H9 (cell line): ENCODE results near the gene LZTS3. TPM values are rescaled to one million over a fixed set of nuclear protein-coding genes. Genes with fewer than 3 reads are reported as not detected.
"Not testable (repeated sequence)": the region's sequence is repeated elsewhere in the genome, so short reads cannot be mapped to it uniquely, and the experiment has no call there.

Source experiments
- DNase-seq: peaks from one replicate; pipeline ENCODE4 v3.0.0-alpha.2; 2017
- H2AFZ ChIP-seq: one replicate; pipeline ENCODE4 v1.6.1; 2013; ENCODE audit warnings: mild to moderate bottlenecking, low read length, control low read depth, moderate library complexity
- H2AK5ac ChIP-seq: 2 replicates; pipeline ENCODE4 v1.6.1; 2013; ENCODE audit warnings: low read length, control low read depth, mixed read lengths; ENCODE audit not compliant: insufficient read length
- H2BK120ac ChIP-seq: one replicate; pipeline ENCODE4 v1.6.1; 2013; ENCODE audit warnings: low read depth, mild to moderate bottlenecking, low read length, control low read depth, inconsistent platforms; ENCODE audit not compliant: poor library complexity, severe bottlenecking
- H2BK12ac ChIP-seq: 2 replicates; pipeline ENCODE4 v1.6.1; 2013; ENCODE audit warnings: low read length, control low read depth, mixed read lengths, low read depth; ENCODE audit not compliant: insufficient read length
- H2BK15ac ChIP-seq: 2 replicates; pipeline ENCODE4 v1.6.1; 2013; ENCODE audit warnings: low read depth, low read length, control low read depth
- H2BK20ac ChIP-seq: one replicate; pipeline ENCODE4 v1.6.1; 2013; ENCODE audit warnings: low read depth, mild to moderate bottlenecking, low read length, control low read depth, inconsistent platforms; ENCODE audit not compliant: poor library complexity, severe bottlenecking
- H2BK5ac ChIP-seq: 2 replicates; pipeline ENCODE4 v1.6.1; 2013; ENCODE audit warnings: low read length, control low read depth, mixed read lengths; ENCODE audit not compliant: insufficient read length
- H3K14ac ChIP-seq: 2 replicates; pipeline ENCODE4 v1.6.1; 2013; ENCODE audit warnings: low read length, control low read depth; ENCODE audit not compliant: insufficient read depth
- H3K18ac ChIP-seq: 2 replicates; pipeline ENCODE4 v1.6.1; 2013; ENCODE audit warnings: low read depth, mild to moderate bottlenecking, mixed read lengths, low read length, control low read depth; ENCODE audit not compliant: insufficient read length
- H3K23ac ChIP-seq: 2 replicates; pipeline ENCODE4 v1.6.1; 2013; ENCODE audit warnings: low read length, control low read depth, mixed read lengths, low read depth; ENCODE audit not compliant: insufficient read length
- H3K23me2 ChIP-seq: 2 replicates; pipeline ENCODE4 v1.6.1; 2013; ENCODE audit warnings: low read depth, mild to moderate bottlenecking, mixed read lengths, low read length, control low read depth; ENCODE audit not compliant: insufficient read length, poor library complexity, severe bottlenecking
- H3K27ac ChIP-seq: 2 replicates; pipeline ENCODE4 v1.5.1; 2013; ENCODE audit warnings: low read length, control low read depth, mixed read lengths, low read depth; ENCODE audit not compliant: insufficient read length
- H3K27me3 ChIP-seq: 2 replicates; pipeline ENCODE4 v1.6.1; 2013; ENCODE audit warnings: low read length, control low read depth, inconsistent platforms; ENCODE audit not compliant: insufficient read depth
- H3K4ac ChIP-seq: 2 replicates; pipeline ENCODE4 v1.6.1; 2013; ENCODE audit warnings: low read depth, mild to moderate bottlenecking, control low read depth, inconsistent platforms, low read length, moderate library complexity
- H3K4me1 ChIP-seq: 2 replicates; pipeline ENCODE4 v1.6.1; 2013; ENCODE audit warnings: low read length, control low read depth, inconsistent platforms; ENCODE audit not compliant: insufficient read depth
- H3K4me2 ChIP-seq: 2 replicates; pipeline ENCODE4 v1.6.1; 2013; ENCODE audit warnings: low read length, control low read depth, mixed read lengths; ENCODE audit not compliant: insufficient read length, insufficient read depth
- H3K56ac ChIP-seq: 2 replicates; pipeline ENCODE4 v1.6.1; 2013; ENCODE audit warnings: low read depth, mild to moderate bottlenecking, mixed read lengths, low read length, control low read depth; ENCODE audit not compliant: insufficient read length
- H3K79me1 ChIP-seq: 2 replicates; pipeline ENCODE4 v1.6.1; 2013; ENCODE audit warnings: low read depth, mild to moderate bottlenecking, moderate library complexity, low read length, control low read depth, inconsistent platforms; ENCODE audit not compliant: insufficient read depth, poor library complexity, severe bottlenecking
- H3K79me2 ChIP-seq: 2 replicates; pipeline ENCODE4 v1.6.1; 2013; ENCODE audit warnings: low read length, control low read depth, inconsistent platforms; ENCODE audit not compliant: insufficient read depth
- H3K9ac ChIP-seq: 2 replicates; pipeline ENCODE4 v1.6.1; 2013; ENCODE audit warnings: low read length, control low read depth, mixed read lengths; ENCODE audit not compliant: insufficient read length; ENCODE audit errors: extremely low read depth
- H3K9me3 ChIP-seq: one replicate; pipeline ENCODE4 v1.6.1; 2013; ENCODE audit warnings: low read depth, low read length, inconsistent platforms; ENCODE audit not compliant: control insufficient read depth
- H3T11ph ChIP-seq: one replicate; pipeline ENCODE4 v1.6.1; 2013; ENCODE audit warnings: mild to moderate bottlenecking, low read length, control low read depth, inconsistent platforms
- H4K20me1 ChIP-seq: one replicate; pipeline ENCODE4 v1.6.1; 2013; ENCODE audit not compliant: control insufficient read depth, insufficient read length, insufficient read depth
- H4K5ac ChIP-seq: 2 replicates; pipeline ENCODE4 v1.6.1; 2013; ENCODE audit warnings: low read depth, mild to moderate bottlenecking, mixed read lengths, low read length, control low read depth; ENCODE audit not compliant: insufficient read length
- H4K8ac ChIP-seq: replicated peaks from 2 replicates; pipeline ENCODE4 v1.6.1; 2013; ENCODE audit warnings: low read length, control low read depth, mixed read lengths, low read depth; ENCODE audit not compliant: insufficient read length
- H4K91ac ChIP-seq: 2 replicates; pipeline ENCODE4 v1.6.1; 2013; ENCODE audit warnings: low read depth, mild to moderate bottlenecking, moderate library complexity, mixed read lengths, low read length, control low read depth; ENCODE audit not compliant: insufficient read length
- H3K27ac Mint-ChIP-seq, 3 experiments: 2 replicates in 2 of 3; 3 replicates in 1 of 3; pipeline ENCODE4 v1.8.0; 2020 to 2021; ENCODE audit warnings: mixed read lengths in 3 of 3, mild to moderate bottlenecking in 1 of 3, moderate library complexity in 1 of 3
- H3K27me3 Mint-ChIP-seq: 2 replicates; pipeline ENCODE4 v1.8.0; 2021; ENCODE audit warnings: low read depth, mild to moderate bottlenecking, moderate library complexity, mixed read lengths
- H3K36me3 Mint-ChIP-seq, 3 experiments: 2 replicates in 2 of 3; 3 replicates in 1 of 3; pipeline ENCODE4 v1.8.0; 2020 to 2021; ENCODE audit warnings: low read depth in 3 of 3, mixed read lengths in 3 of 3; ENCODE audit not compliant: insufficient read depth in 1 of 3
- H3K4me1 Mint-ChIP-seq, 2 experiments: 2 replicates each; pipeline ENCODE4 v1.8.0; 2020; ENCODE audit warnings: mixed read lengths in 2 of 2
- H3K4me3 Mint-ChIP-seq, 2 experiments: 2 replicates in 1 of 2; 3 replicates in 1 of 2; pipeline ENCODE4 v1.8.0; 2020 to 2021; ENCODE audit warnings: mild to moderate bottlenecking in 2 of 2, mixed read lengths in 2 of 2, moderate library complexity in 1 of 2
- H3K9me3 Mint-ChIP-seq, 2 experiments: 2 replicates in 1 of 2; 3 replicates in 1 of 2; pipeline ENCODE4 v1.8.0; 2020; ENCODE audit warnings: mild to moderate bottlenecking in 2 of 2, mixed read lengths in 2 of 2, moderate library complexity in 1 of 2
- WGBS: extraction: QIAGEN DNeasy Blood & Tissue Kit; methylation state at CpG from one replicate; pipeline ENCODE4 v1.1.7; 2013; ENCODE audit warnings: missing lambda C conversion rate, low lambda C conversion rate, mixed read lengths; ENCODE audit not compliant: insufficient read length; ENCODE audit errors: extremely low coverage; 5-methylcytosine and 5-hydroxymethylcytosine counted together
- total RNA-seq: library from RNA; stranded (reverse); gene quantifications from 2 replicates; pipeline ENCODE4 v1.2.1, GENCODE V29; 2021
- TF ChIP-seq, protein P1 (sequence below): fragments of 200-600 bp; sonication (generic); conservative IDR thresholded peaks from 3 replicates; pipeline ENCODE4 v1.8.0; 2021; ENCODE audit warnings: antibody characterized with exemption, mild to moderate bottlenecking

LZTS3 gene
- total RNA-seq, 1 experiment from 2014 or later: 20.8 TPM

DNA sequence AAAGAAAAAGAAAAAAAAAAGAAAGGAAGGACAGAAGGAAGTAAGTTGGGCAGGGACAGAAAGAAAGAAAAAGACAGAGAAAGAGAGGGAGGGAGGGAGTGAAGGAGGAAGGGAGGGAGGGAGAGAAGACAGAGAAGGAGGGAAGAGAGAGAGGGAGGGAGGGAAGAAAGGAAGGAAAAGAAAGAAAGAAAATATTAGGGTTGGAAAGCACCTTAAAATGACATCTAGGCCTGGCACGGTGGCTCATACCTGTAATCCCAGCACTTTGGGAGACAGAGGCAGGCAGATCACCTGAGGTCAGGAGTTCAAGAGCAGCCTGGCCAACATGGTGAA, 46.9 kb downstream of the LZTS3 start:
- Histone ChIP-seq H2BK20ac (no peak overlapping the region), H2AFZ (no peak overlapping the region), H4K8ac (no peak overlapping the region), H4K91ac (no peak overlapping the region), H3K23me2 (no peaks in the 10 kb centered on the region), H2BK12ac (no peak overlapping the region), H4K5ac (no peak overlapping the region), H3K79me2 (no peaks in the 10 kb centered on the region), H3K4ac (no peak overlapping the region), H3K9me3 (peaks cover 6% of the 10 kb centered on the region), H3K9ac (no peak overlapping the region), H3K4me2 (no peak overlapping the region), H3T11ph (no peak overlapping the region), H3K56ac (no peak overlapping the region), H3K23ac (no peak overlapping the region), H2BK15ac (no peak overlapping the region), H2AK5ac (no peak overlapping the region), H3K27me3 (no peaks in the 10 kb centered on the region), H3K14ac (no peak overlapping the region), H3K27ac (no peak overlapping the region), H4K20me1 (no peaks in the 10 kb centered on the region), H2BK5ac (no peak overlapping the region), H3K18ac (no peak overlapping the region), H2BK120ac (no peak overlapping the region), H3K4me1 (no peaks in the 10 kb centered on the region), H3K79me1 (no peaks in the 10 kb centered on the region)
- no CpG with 5 or more reads among the region's 1 CpG for WGBS
- Mint-ChIP-seq H3K27me3 (peaks cover 2% of the 10 kb centered on the region), H3K36me3 (peaks cover 34 to 45% (median 41%) of the 10 kb centered on the region in 3 experiments), H3K4me3 (no peak overlapping the region), H3K27ac (no peak overlapping the region), H3K9me3 (peaks cover 40 to 45% of the 10 kb centered on the region in 2 experiments), H3K4me1 (no peaks in the 10 kb centered on the region)
- TF ChIP-seq, protein P1, sequence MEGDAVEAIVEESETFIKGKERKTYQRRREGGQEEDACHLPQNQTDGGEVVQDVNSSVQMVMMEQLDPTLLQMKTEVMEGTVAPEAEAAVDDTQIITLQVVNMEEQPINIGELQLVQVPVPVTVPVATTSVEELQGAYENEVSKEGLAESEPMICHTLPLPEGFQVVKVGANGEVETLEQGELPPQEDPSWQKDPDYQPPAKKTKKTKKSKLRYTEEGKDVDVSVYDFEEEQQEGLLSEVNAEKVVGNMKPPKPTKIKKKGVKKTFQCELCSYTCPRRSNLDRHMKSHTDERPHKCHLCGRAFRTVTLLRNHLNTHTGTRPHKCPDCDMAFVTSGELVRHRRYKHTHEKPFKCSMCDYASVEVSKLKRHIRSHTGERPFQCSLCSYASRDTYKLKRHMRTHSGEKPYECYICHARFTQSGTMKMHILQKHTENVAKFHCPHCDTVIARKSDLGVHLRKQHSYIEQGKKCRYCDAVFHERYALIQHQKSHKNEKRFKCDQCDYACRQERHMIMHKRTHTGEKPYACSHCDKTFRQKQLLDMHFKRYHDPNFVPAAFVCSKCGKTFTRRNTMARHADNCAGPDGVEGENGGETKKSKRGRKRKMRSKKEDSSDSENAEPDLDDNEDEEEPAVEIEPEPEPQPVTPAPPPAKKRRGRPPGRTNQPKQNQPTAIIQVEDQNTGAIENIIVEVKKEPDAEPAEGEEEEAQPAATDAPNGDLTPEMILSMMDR: no peak
- no peak for DNase-seq

DNA sequence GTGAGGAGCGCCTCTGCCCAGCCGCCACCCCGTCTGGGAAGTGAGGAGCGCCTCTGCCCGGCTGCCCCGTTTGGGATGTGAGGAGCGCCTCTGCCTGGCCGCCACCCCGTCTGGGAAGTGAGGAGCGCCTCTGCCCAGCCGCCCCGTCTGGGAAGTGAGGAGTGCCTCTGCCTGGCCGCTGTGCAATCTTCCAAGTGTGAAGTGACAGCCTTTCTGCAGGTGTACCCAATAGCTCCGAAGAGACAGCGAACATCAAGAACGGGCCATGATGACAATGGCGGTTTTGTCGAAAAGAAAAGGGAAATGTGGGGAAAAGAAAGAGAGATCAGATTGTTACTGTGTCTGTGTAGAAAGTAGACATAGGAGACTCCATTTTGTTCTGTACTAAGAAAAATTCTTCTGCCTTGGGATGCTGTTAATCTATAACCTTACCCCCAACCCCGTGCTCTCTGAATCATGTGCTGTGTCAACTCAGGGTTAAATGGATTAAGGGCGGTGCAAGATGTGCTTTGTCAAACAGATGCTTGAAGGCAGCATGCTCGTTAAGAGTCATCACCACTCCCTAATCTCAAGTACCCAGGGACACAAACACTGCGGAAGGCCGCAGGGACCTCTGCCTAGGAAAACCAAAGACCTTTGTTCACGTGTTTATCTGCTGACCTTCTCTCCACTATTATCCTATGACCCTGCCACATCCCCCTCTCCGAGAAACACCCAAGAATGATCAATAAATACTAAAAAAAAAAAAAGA, 47.4 kb downstream of the LZTS3 start:
- H3K18ac ChIP-seq, H3K23me2 ChIP-seq, H3K4me1 ChIP-seq, H3K79me2 ChIP-seq, H3K27me3 ChIP-seq, H2BK20ac ChIP-seq, H3K27me3 Mint-ChIP-seq, H2BK120ac ChIP-seq, H3K14ac ChIP-seq, H3K9ac ChIP-seq, H3K9me3 ChIP-seq, H3K4me2 ChIP-seq, H3K23ac ChIP-seq, H3K4ac ChIP-seq, H4K91ac ChIP-seq, H3K4me1 Mint-ChIP-seq, H3T11ph ChIP-seq, H3K79me1 ChIP-seq, H3K4me3 Mint-ChIP-seq, H2AK5ac ChIP-seq, H2BK5ac ChIP-seq, H3K56ac ChIP-seq, H4K8ac ChIP-seq, H4K5ac ChIP-seq, DNase-seq, H2BK12ac ChIP-seq, H3K27ac ChIP-seq, H4K20me1 ChIP-seq, H2BK15ac ChIP-seq, H2AFZ ChIP-seq, H3K27ac Mint-ChIP-seq: not testable (repeated sequence)
- H3K9me3 Mint-ChIP-seq: peaks cover 40 to 45% of the 10 kb centered on the region in 2 experiments
- H3K36me3 Mint-ChIP-seq: peaks cover 38 to 50% (median 46%) of the 10 kb centered on the region in 3 experiments
- no CpG with 5 or more reads among the region's 25 CpGs for WGBS
